Measurements from ENCODE around the gene ZBTB33.

ZBTB33 gene, protein sequence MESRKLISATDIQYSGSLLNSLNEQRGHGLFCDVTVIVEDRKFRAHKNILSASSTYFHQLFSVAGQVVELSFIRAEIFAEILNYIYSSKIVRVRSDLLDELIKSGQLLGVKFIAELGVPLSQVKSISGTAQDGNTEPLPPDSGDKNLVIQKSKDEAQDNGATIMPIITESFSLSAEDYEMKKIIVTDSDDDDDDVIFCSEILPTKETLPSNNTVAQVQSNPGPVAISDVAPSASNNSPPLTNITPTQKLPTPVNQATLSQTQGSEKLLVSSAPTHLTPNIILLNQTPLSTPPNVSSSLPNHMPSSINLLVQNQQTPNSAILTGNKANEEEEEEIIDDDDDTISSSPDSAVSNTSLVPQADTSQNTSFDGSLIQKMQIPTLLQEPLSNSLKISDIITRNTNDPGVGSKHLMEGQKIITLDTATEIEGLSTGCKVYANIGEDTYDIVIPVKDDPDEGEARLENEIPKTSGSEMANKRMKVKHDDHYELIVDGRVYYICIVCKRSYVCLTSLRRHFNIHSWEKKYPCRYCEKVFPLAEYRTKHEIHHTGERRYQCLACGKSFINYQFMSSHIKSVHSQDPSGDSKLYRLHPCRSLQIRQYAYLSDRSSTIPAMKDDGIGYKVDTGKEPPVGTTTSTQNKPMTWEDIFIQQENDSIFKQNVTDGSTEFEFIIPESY

DNA sequence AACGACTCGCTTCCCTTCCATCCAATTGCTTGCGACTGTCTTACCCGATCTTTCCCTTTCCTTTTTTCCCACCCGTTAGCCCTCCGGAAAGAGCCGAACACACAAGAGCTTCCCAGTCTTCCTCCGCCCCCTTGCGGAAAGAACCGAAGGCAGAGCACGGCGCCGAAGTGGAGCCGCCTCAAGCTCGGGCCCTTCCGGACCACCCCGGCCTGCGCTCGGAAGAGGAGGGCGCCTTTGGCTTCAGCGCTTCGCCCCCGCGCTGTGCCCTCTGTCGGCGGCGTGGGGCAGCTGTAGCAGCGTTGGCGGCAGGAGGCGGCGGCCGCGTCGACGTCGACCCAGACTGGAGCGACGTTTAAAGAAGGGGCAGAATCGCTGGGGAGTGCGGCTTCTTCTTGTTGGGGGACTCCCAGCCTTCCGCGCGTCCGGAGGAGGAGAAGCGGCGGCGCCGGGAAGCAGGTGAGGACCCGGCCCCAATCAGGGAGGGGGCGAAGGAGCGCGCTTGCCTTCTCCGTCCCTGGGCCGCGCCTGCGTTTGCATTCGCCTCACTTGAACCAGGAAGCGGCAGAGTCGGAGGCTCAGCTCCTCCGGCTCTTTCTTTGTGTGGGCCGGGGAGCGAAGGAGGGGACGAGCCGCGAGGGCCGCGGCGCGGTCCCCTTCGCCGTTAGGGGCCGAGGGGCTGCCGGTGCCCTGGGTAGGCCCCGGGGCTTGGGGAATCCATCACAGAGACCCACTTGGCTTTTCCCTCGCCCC is at the start of gene ZBTB33:
Gene ZBTB33, plus strand, starts transcription at position 291 of the 750 bp plus-strand sequence. CDS start 2,604 bp downstream, outside the sequence.
- Histone ChIP-seq H3K4me3 (ENCODE audit: low read length) (peak within 1 kb of the TSS; percentile 51), H3K9me3 (ENCODE audit: control insufficient read depth, low read length) (no peaks in the 10 kb centered on the region), H3K4me1 (ENCODE audit: control insufficient read depth, insufficient read depth, low read length) (no peaks in the 10 kb centered on the region), H3K9ac (ENCODE audit: low read length) (peak within 1 kb of the TSS; percentile 85), H3K36me3 (ENCODE audit: control insufficient read depth, insufficient read depth, low read length) (no peaks in the 10 kb centered on the region), H3K27me3 (ENCODE audit: control insufficient read depth, insufficient read depth, low read length) (no peaks in the 10 kb centered on the region)

DNA sequence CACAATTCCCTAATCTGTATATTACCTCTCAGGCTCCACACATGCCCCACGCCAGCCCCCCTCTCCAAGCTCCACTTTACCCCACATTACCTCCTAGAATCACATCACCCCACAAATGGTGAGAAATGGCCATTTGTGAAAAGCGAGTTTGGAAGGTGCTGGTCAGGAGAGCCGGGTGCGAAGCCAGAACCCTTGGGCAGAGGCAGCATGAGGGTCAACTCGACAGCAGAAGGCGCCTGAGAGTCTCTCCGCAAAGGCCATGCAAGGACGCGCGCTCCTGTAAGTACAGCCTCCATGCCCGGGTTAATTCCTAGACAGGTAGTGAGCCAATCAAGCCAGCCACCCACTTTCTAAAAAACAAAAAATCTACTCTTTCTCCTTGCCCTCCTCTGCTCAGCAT is 49.8 kb upstream of the ZBTB33 start:
- no peaks in the 10 kb centered on the region for H3K4me1 ChIP-seq (ENCODE audit: control insufficient read depth, insufficient read depth, low read length)
- no peaks in the 10 kb centered on the region for H3K27me3 ChIP-seq (ENCODE audit: control insufficient read depth, insufficient read depth, low read length)
- H3K9ac ChIP-seq (ENCODE audit: low read length), result no peak overlapping the region
- no peaks in the 10 kb centered on the region for H3K9me3 ChIP-seq (ENCODE audit: control insufficient read depth, low read length)
- no peak overlapping the region for H3K4me3 ChIP-seq (ENCODE audit: low read length)
- H3K36me3 ChIP-seq (ENCODE audit: control insufficient read depth, insufficient read depth, low read length), result no peaks in the 10 kb centered on the region

DNA sequence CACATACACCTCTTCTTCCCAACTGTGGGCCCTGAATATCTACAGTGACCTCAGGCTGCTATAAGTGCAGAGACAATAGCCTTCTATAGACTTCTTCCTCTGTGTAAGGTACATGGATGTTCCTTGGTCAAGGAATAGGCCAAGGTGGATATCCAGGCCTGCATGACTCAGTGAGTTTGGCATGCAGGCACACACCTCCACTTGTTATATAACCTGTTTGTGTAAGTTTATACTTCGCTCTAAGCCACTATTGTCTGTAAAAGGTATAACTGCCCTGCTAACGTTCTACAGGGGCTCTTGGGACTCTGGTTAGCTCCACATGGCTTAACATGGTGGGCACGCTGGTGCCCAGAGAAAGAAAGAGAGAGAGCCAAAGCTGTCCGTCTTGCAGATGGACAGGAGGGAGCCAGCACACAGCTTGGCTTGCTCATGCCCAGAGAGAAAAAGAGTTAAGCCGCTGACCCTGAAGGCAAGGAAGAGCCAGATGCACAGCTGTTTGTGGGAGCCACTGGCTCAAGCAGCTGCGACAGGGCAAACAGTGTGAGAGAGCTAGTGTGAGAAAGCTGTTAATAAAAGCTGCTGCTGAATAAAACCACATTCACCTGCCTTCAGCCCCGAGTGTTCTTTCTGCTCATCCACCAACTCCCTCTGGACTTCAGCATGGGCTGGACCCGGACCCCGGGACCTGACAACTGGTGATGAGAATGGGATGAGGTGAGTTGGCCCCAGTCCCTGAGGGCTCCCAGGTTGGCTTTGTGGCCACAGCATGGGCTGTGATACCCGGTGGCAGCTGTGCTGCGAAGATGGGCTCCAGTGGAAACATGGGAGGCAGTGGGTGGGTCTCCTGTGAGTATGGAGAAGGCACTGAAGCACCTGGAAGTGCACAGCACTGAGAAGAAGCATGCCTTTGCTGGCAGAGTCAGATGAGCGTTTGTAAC is 44.5 kb upstream of the ZBTB33 start:
- Histone ChIP-seq H3K36me3 (ENCODE audit: control insufficient read depth, insufficient read depth, low read length) (no peaks in the 10 kb centered on the region), H3K27me3 (ENCODE audit: control insufficient read depth, insufficient read depth, low read length) (no peaks in the 10 kb centered on the region), H3K9me3 (ENCODE audit: control insufficient read depth, low read length) (no peaks in the 10 kb centered on the region), H3K9ac (ENCODE audit: low read length) (no peak overlapping the region), H3K4me1 (ENCODE audit: control insufficient read depth, insufficient read depth, low read length) (no peaks in the 10 kb centered on the region), H3K4me3 (ENCODE audit: low read length) (no peak overlapping the region)

DNA sequence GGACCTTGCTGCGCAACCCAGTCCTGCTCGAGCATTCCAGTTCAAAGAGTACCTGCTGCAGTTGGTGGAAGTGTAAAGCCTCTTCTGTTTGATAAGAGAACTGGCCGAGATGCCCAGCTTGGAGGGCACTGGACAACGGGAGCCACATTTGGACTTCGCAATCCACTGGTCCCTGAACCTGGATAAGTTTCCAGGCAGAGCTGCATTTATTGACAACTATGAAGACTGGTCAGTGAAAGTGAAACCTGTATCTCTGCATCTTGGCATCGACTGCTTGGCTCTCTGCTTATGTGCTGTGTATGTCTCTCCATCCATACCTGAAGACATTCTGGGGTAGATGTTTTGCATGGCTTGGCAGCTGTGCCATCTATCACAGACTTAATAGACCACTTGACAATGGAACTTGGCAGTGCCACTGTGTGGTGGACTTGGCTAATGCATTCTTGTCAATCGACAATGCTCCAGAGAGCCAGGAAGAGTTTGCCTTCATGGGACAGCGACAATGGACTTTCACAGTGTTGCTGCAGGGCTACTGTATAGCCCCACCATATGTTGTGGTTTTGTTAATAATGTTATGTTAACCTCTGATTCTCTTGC is 43.5 kb upstream of the ZBTB33 start:
- Histone ChIP-seq H3K4me3 (ENCODE audit: low read length) (no peak overlapping the region), H3K9me3 (ENCODE audit: control insufficient read depth, low read length) (no peaks in the 10 kb centered on the region), H3K4me1 (ENCODE audit: control insufficient read depth, insufficient read depth, low read length) (no peaks in the 10 kb centered on the region), H3K9ac (ENCODE audit: low read length) (no peak overlapping the region), H3K36me3 (ENCODE audit: control insufficient read depth, insufficient read depth, low read length) (no peaks in the 10 kb centered on the region), H3K27me3 (ENCODE audit: control insufficient read depth, insufficient read depth, low read length) (no peaks in the 10 kb centered on the region)

DNA sequence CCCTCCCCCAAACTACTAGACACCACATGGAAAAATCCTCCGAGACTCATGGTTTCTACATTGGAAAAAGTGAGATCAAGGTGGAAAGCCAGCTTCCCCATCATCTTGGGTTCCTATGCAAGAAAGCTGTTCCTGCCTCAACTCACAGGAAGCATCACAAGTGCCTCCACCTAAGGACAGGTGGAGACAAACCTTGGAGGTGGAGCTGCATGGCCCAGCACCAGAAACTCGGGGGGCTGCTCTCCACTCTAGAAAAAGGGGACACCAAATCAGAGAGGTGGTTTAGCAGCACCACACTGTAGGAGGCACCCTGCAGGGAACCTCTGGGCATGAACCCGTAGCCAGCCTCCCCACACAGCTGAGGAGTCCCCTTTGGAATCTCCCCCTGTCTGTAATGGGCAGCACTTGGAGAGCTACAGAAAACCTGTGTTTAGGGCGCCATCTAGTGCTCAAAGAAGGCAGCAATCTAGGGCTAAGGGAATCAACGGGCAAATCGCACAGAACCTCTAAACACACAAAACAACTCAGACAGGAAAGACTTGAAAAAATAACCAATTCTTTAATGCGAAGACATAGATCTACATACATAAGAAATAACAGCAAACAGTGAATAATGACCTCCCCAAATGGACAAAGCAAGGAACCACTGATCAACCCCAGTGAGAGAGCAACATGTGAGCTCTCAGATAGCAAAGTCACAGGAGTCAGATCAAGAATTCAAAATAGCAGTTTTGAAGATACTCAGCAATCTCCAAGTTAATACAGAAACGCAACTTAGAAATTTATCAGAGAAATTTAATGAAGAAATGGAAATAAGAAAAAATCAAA is 37.0 kb upstream of the ZBTB33 start:
- Histone ChIP-seq H3K27me3 (ENCODE audit: control insufficient read depth, insufficient read depth, low read length) (no peaks in the 10 kb centered on the region), H3K9me3 (ENCODE audit: control insufficient read depth, low read length) (no peaks in the 10 kb centered on the region), H3K4me1 (ENCODE audit: control insufficient read depth, insufficient read depth, low read length) (no peaks in the 10 kb centered on the region), H3K36me3 (ENCODE audit: control insufficient read depth, insufficient read depth, low read length) (no peaks in the 10 kb centered on the region), H3K9ac (ENCODE audit: low read length) (no peak overlapping the region), H3K4me3 (ENCODE audit: low read length) (no peak overlapping the region)

DNA sequence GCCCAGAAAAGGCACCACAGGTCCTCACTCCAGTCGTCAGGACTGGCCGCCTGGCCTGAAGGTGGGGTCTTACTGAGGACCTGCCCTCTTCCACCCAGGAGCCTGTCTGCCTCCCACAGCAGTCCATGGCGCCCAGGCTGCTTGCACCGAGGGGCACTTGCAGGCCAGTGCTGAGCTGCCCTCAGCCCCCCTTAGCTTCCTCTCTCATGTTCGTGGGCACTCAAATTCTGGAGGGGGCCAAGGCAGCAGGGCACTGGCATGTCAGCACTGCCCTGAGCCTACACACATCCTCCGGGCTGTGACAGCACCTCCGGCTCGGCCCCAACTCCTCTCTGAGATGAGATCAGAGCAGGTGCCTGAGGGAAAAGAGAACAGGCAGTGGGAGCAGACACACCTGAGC is 27.2 kb upstream of the ZBTB33 start:
- Histone ChIP-seq H3K4me1 (ENCODE audit: control insufficient read depth, insufficient read depth, low read length) (no peaks in the 10 kb centered on the region), H3K9me3 (ENCODE audit: control insufficient read depth, low read length) (no peaks in the 10 kb centered on the region), H3K9ac (ENCODE audit: low read length) (no peak overlapping the region), H3K4me3 (ENCODE audit: low read length) (no peak overlapping the region), H3K36me3 (ENCODE audit: control insufficient read depth, insufficient read depth, low read length) (no peaks in the 10 kb centered on the region), H3K27me3 (ENCODE audit: control insufficient read depth, insufficient read depth, low read length) (no peaks in the 10 kb centered on the region)

DNA sequence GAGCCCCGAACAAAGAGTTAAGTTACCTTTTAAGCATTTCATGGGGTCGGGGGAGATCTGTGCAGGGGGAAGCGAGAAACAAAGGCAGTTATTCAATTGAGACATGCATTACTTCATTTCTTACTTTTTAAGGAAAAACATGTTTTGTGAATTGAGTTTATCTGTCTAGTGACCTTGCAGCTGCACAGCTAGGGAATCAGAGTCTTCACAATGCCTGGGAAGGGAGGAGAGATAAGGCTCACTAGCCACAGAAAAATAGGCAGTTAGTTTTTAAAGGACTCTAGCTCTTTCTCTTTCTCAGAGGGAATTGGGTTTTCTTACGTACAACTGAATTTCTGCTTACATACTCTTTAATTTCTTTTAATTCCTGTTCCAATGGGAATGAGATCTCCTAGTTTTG is 26.2 kb upstream of the ZBTB33 start:
- Histone ChIP-seq H3K4me3 (ENCODE audit: low read length) (no peak overlapping the region), H3K36me3 (ENCODE audit: control insufficient read depth, insufficient read depth, low read length) (no peaks in the 10 kb centered on the region), H3K9me3 (ENCODE audit: control insufficient read depth, low read length) (no peaks in the 10 kb centered on the region), H3K27me3 (ENCODE audit: control insufficient read depth, insufficient read depth, low read length) (no peaks in the 10 kb centered on the region), H3K9ac (ENCODE audit: low read length) (no peak overlapping the region), H3K4me1 (ENCODE audit: control insufficient read depth, insufficient read depth, low read length) (no peaks in the 10 kb centered on the region)

DNA sequence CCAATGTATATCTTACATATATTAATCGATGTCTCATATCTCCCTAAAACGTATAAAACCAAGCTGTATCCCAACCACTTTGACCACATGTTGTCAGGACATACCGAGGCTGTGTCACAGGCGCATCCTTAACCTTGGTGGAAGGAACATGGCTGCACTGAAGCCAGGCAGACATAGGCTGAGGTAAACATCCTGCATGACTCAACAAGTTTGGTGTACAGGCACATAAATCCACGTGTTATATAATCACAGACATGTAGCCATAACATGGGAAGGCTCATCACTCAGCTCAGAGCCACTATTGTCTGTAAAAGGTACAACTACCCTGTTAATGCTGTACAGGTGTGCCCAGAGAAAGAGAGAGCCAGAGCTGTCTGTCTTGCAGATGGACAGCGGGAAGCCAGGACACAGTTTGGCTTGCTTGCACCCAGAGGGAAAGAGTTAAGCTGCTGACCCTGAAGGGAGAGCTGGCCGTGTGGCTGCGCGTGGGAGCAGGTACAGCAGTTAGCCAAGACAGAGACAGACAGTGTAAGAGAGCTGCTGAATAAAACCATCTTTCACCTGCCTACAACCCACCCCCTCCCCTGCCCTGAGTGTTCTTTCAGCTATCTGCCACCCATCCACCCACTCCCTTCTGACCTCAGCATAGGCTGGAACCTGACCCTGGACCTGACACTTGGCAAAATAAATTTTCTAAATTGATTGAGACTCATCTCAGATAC is 22.3 kb upstream of the ZBTB33 start:
- no peaks in the 10 kb centered on the region for H3K4me1 ChIP-seq (ENCODE audit: control insufficient read depth, insufficient read depth, low read length)
- H3K4me3 ChIP-seq (ENCODE audit: low read length), result no peak overlapping the region
- H3K27me3 ChIP-seq (ENCODE audit: control insufficient read depth, insufficient read depth, low read length), result no peaks in the 10 kb centered on the region
- H3K9ac ChIP-seq (ENCODE audit: low read length), result no peak overlapping the region
- no peaks in the 10 kb centered on the region for H3K36me3 ChIP-seq (ENCODE audit: control insufficient read depth, insufficient read depth, low read length)
- H3K9me3 ChIP-seq (ENCODE audit: control insufficient read depth, low read length), result no peaks in the 10 kb centered on the region

DNA sequence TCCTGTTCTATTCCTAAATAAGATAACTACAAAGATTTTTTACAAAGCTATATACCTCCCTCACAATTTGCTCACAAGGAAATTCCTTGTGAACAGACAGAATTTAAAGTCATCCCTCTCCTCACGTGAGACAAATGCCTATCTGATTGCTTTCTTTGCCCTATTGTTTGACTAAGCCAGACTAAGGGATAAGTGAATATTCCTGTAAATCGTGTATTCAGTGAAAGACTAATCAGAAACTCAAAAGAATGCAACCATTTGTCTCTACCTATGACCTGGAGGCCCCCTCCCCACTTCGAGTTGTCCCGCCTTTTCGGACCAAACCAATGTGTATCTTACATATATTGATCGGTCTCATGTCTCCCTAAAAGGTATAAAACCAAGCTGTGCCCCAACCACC is 15.3 kb upstream of the ZBTB33 start:
- Histone ChIP-seq H3K36me3 (ENCODE audit: control insufficient read depth, insufficient read depth, low read length) (no peaks in the 10 kb centered on the region), H3K4me3 (ENCODE audit: low read length) (no peak overlapping the region), H3K9ac (ENCODE audit: low read length) (no peak overlapping the region), H3K27me3 (ENCODE audit: control insufficient read depth, insufficient read depth, low read length) (no peaks in the 10 kb centered on the region), H3K4me1 (ENCODE audit: control insufficient read depth, insufficient read depth, low read length) (no peaks in the 10 kb centered on the region), H3K9me3 (ENCODE audit: control insufficient read depth, low read length) (no peaks in the 10 kb centered on the region)

DNA sequence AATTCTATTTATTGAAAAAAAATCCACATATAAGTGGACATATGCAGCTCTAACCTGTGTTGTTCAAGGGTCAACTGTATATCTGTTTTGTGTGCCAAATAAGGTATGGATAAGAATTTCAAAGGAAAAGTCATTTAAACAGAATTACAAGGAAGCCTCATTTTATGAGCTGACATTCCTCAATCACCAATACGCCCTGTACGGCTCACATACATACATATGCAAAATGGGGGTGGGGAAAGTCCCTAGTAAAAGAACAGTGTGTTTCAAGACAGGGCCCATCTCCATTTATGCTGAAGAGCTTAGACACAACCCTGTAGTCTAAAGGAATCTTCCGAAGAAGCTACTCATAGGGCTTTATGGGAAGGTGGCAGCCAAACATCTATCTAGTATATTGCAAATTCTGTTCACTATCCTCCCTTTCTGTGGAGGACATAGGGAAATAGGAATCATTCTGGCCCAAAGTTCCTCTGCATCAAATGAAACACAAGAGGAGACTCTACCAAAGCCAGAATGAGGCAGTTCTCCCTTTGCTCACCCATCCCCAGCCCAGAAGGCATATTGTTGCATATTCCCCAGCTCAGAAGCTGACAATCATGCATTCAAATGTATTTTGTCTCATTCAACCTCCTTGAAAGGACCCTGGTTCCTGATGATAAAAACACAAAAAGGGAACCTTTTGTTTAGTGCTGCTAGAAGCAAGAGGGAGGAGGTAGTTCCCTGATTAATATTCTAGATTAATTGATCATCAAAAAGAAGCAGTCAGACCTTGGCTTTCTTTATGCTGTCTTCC is 13.7 kb upstream of the ZBTB33 start:
- no peaks in the 10 kb centered on the region for H3K27me3 ChIP-seq (ENCODE audit: control insufficient read depth, insufficient read depth, low read length)
- H3K4me3 ChIP-seq (ENCODE audit: low read length), result no peak overlapping the region
- H3K4me1 ChIP-seq (ENCODE audit: control insufficient read depth, insufficient read depth, low read length), result no peaks in the 10 kb centered on the region
- no peaks in the 10 kb centered on the region for H3K36me3 ChIP-seq (ENCODE audit: control insufficient read depth, insufficient read depth, low read length)
- no peaks in the 10 kb centered on the region for H3K9me3 ChIP-seq (ENCODE audit: control insufficient read depth, low read length)
- H3K9ac ChIP-seq (ENCODE audit: low read length), result no peak overlapping the region
